Choroid plexus epithelial cell (primary cell): ENCODE data around the gene C11orf91.
"Not testable (repeated sequence)": the region's sequence is repeated elsewhere in the genome, so short reads cannot be mapped to it uniquely, and the experiment has no call there.

ENCODE experiments used
- DNase-seq: peaks from one replicate; pipeline ENCODE4 v3.0.0-alpha.2; 2010; ENCODE audit warnings: low read depth
- H3K4me3 ChIP-seq: 2 replicates; pipeline ENCODE4 v1.5.1; 2011; ENCODE audit warnings: low read depth, mild to moderate bottlenecking, control low read depth, low read length, moderate library complexity
- TF ChIP-seq, protein P1 (sequence below): conservative IDR thresholded peaks from 2 replicates; pipeline ENCODE4 v1.5.1; 2011; ENCODE audit warnings: low read depth, mild to moderate bottlenecking, control low read depth, inconsistent platforms, low read length, moderate library complexity

C11orf91 gene

GRCh38 chr11:33712436-33712835 lies 11.8 kb upstream of the C11orf91 start:
- no peak for DNase-seq
- H3K4me3 ChIP-seq = no peak overlapping the region
- TF ChIP-seq, protein P1, sequence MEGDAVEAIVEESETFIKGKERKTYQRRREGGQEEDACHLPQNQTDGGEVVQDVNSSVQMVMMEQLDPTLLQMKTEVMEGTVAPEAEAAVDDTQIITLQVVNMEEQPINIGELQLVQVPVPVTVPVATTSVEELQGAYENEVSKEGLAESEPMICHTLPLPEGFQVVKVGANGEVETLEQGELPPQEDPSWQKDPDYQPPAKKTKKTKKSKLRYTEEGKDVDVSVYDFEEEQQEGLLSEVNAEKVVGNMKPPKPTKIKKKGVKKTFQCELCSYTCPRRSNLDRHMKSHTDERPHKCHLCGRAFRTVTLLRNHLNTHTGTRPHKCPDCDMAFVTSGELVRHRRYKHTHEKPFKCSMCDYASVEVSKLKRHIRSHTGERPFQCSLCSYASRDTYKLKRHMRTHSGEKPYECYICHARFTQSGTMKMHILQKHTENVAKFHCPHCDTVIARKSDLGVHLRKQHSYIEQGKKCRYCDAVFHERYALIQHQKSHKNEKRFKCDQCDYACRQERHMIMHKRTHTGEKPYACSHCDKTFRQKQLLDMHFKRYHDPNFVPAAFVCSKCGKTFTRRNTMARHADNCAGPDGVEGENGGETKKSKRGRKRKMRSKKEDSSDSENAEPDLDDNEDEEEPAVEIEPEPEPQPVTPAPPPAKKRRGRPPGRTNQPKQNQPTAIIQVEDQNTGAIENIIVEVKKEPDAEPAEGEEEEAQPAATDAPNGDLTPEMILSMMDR = no peak

- TF ChIP-seq, protein P1 = no peak
- H3K4me3 ChIP-seq = no peak overlapping the region
- DNase-seq = no peak
These were observed 8.8 kb upstream of the C11orf91 start for GRCh38 chr11:33709466-33709865.

- H3K4me3 ChIP-seq = no peak overlapping the region
- no peak for DNase-seq
- TF ChIP-seq, protein P1 = no peak
These were observed 8.4 kb upstream of the C11orf91 start for GRCh38 chr11:33708985-33709384.

GRCh38 chr11:33707831-33708230 lies 7.2 kb upstream of the C11orf91 start:
- DNase-seq, H3K4me3 ChIP-seq: not testable (repeated sequence)

- TF ChIP-seq, protein P1 = no peak
- H3K4me3 ChIP-seq = no peak overlapping the region
- DNase-seq = no peak
These were observed 6.3 kb upstream of the C11orf91 start for GRCh38 chr11:33706966-33707365.

DNA sequence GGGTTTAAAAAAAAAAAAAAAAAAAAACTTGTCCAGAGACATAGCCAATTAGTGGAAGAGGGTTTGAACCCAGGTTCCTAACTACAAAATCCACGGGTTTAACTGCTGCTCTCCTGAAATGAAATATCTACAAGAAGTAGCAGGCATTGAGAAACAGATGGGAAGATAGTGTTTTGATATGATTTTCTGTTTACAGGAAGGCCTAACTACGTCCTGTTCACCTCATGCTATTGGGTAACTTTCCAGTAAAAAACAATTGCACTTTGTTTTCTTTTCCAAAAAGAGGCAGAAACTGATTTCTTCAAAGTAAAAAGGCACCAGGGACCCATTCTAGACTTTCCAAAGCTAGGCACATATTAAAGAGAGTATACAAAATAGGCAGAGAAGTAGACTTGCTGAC lies 5.9 kb upstream of the C11orf91 start:
- TF ChIP-seq, protein P1 = no peak
- H3K4me3 ChIP-seq = no peak overlapping the region
- DNase-seq = peak; percentile 63

DNA sequence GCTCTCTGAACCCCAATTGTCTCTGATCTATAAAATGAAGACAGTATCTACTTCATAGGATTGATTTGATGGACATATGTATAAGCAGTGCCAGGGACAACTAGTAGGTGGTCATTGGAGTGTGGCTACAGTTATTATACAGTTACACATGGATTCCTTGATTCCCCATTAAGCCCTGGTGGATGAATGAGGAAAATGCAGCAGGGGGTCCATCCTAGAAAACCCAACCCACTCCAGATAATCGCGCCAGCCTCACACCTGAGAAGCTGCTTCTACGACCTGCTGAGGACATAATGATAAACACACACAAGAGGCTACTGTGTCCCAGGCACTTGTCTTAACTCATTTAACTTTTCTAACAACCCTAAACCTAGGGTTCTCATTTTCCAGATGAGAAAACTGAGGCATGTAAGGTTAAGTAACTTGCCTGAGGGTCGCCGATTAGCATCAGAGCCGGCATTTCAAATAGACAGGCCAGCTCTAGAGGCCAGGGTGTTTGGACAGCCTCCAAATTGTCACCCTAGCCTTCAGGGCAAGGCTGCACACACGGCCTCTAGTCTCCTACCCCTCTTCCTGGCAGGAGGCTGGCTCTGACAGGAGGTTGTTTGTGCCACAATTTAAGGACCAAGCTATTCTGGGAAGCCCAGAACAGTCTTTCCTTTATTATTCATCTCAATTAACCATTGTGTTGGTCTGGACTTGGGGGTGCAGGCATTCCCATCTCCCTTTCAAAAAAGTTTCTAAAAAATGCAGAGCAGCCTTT lies 3.8 kb upstream of the C11orf91 start:
- no peak for DNase-seq
- TF ChIP-seq, protein P1 = peak; percentile 25
- H3K4me3 ChIP-seq = no peak overlapping the region
